ENCODE results near the gene ANGPTL5. TPM values are rescaled to one million over a fixed set of nuclear protein-coding genes. Genes with fewer than 3 reads are reported as not detected.

Gene ANGPTL5
- total RNA-seq, 1 experiment from 2014 or later, result not detected

DNA sequence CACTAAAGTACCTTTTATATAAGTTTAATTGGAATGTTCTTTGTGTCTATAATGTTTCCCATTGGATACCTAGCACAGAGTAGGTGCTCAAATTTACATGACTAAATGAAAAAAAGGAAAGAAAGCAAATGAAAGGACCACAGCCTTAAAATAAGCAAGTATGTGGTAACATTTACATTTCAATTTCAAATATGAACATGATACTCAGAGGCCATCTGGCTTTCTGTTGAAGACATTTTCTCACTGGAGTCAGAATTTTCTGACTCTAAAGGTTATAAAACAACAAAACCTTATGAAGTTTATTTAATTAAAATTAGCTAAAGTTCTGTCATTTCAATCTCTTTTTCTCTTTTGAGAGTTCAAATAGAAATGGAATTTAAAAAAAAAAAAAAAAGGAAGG is 904 bp upstream of the ANGPTL5 start:
- BruUV-seq (replicated peaks), result no TSS peak
- intact Hi-C loops (cut with micrococcal nuclease; ENCODE audit: unreplicated experiment), result no loop called here
- CTCF ChIA-PET, result no interaction called here

GRCh38 chr11:101915791-101916291 is 481 bp downstream of the ANGPTL5 start:
- Histone ChIP-seq H3K27me3 (replicated peaks; ENCODE audit: insufficient read depth, low read depth, low read length, poor library complexity) (no peaks in the 10 kb centered on the region), H3K4me1 (ENCODE audit: insufficient read depth, low read length, poor library complexity, severe bottlenecking) (peaks cover 18% of the 10 kb centered on the region), H3K9me3 (ENCODE audit: low read depth, low read length, poor library complexity, severe bottlenecking) (no peaks in the 10 kb centered on the region), H3K36me3 (ENCODE audit: insufficient read depth, low read length, poor library complexity, severe bottlenecking) (no peaks in the 10 kb centered on the region), H3K4me3 (ENCODE audit: low read depth, low read length, poor library complexity, severe bottlenecking) (peak overlapping the region; percentile 82), H3K27ac (ENCODE audit: low read depth, low read length, poor library complexity, severe bottlenecking) (no peak overlapping the region)
- DNase-seq (ENCODE audit: low spot score), result peak; percentile 41
- no TSS peak for BruUV-seq (replicated peaks)
- intact Hi-C loops (cut with micrococcal nuclease; ENCODE audit: unreplicated experiment), result no loop called here
- CTCF ChIA-PET, result no interaction called here
- TF ChIP-seq EZH2 (IDR thresholded peaks at IDR 0.05; ENCODE audit: borderline replicate concordance, low read depth, low read length, poor library complexity, severe bottlenecking), result no peak
- TF ChIP-seq, protein P1, sequence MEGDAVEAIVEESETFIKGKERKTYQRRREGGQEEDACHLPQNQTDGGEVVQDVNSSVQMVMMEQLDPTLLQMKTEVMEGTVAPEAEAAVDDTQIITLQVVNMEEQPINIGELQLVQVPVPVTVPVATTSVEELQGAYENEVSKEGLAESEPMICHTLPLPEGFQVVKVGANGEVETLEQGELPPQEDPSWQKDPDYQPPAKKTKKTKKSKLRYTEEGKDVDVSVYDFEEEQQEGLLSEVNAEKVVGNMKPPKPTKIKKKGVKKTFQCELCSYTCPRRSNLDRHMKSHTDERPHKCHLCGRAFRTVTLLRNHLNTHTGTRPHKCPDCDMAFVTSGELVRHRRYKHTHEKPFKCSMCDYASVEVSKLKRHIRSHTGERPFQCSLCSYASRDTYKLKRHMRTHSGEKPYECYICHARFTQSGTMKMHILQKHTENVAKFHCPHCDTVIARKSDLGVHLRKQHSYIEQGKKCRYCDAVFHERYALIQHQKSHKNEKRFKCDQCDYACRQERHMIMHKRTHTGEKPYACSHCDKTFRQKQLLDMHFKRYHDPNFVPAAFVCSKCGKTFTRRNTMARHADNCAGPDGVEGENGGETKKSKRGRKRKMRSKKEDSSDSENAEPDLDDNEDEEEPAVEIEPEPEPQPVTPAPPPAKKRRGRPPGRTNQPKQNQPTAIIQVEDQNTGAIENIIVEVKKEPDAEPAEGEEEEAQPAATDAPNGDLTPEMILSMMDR (conservative IDR thresholded peaks at IDR 0.05; ENCODE audit: low read depth, low read length), result no peak
- POLR2A ChIA-PET (ENCODE audit: low non-redundant PET), result no interaction called here

More for the DNA sequence above, 904 bp upstream of the ANGPTL5 start:
- POLR2A ChIA-PET (ENCODE audit: low non-redundant PET), result no interaction called here
- Histone ChIP-seq H3K36me3 (ENCODE audit: insufficient read depth, low read length, poor library complexity, severe bottlenecking) (no peaks in the 10 kb centered on the region), H3K27me3 (replicated peaks; ENCODE audit: insufficient read depth, low read depth, low read length, poor library complexity) (no peaks in the 10 kb centered on the region), H3K4me3 (ENCODE audit: low read depth, low read length, poor library complexity, severe bottlenecking) (no peak overlapping the region), H3K4me1 (ENCODE audit: insufficient read depth, low read length, poor library complexity, severe bottlenecking) (peaks cover 18% of the 10 kb centered on the region), H3K9me3 (ENCODE audit: low read depth, low read length, poor library complexity, severe bottlenecking) (no peaks in the 10 kb centered on the region), H3K27ac (ENCODE audit: low read depth, low read length, poor library complexity, severe bottlenecking) (no peak overlapping the region)
- no peak for TF ChIP-seq EZH2 (IDR thresholded peaks at IDR 0.05; ENCODE audit: borderline replicate concordance, low read depth, low read length, poor library complexity, severe bottlenecking)
- TF ChIP-seq, protein P1 (conservative IDR thresholded peaks at IDR 0.05; ENCODE audit: low read depth, low read length), result no peak
- no peak for DNase-seq (ENCODE audit: low spot score)

GRCh38 chr11:101914738-101915426 is 1.4 kb downstream of the ANGPTL5 start, which contains the start of gene CEP126:
Gene CEP126 (plus strand): TSS chr11:101915010. CDS start chr11:101915285, 275 bp downstream.
- Histone ChIP-seq H3K4me1 (ENCODE audit: insufficient read depth, low read length, poor library complexity, severe bottlenecking) (peaks cover 18% of the 10 kb centered on the region), H3K36me3 (ENCODE audit: insufficient read depth, low read length, poor library complexity, severe bottlenecking) (no peaks in the 10 kb centered on the region), H3K27ac (ENCODE audit: low read depth, low read length, poor library complexity, severe bottlenecking) (peak within 1 kb of the TSS; percentile 53), H3K27me3 (replicated peaks; ENCODE audit: insufficient read depth, low read depth, low read length, poor library complexity) (no peaks in the 10 kb centered on the region), H3K9me3 (ENCODE audit: low read depth, low read length, poor library complexity, severe bottlenecking) (no peaks in the 10 kb centered on the region), H3K4me3 (ENCODE audit: low read depth, low read length, poor library complexity, severe bottlenecking) (peak within 1 kb of the TSS; percentile 82)
- ChIA-PET CTCF (interaction anchor here (0.6 to 1.0 kb wide), 2 partner anchors 93 to 394 kb away, joined by 3 to 8 read pairs; no protein-coding TSS in a partner anchor), POLR2A (ENCODE audit: low non-redundant PET) (interaction anchor here (0.6 kb wide), 1 partner anchor 28 kb away, joined by 3 read pairs; no protein-coding TSS in a partner anchor)
- intact Hi-C loops (cut with micrococcal nuclease; ENCODE audit: unreplicated experiment), result no loop called here
- BruUV-seq (replicated peaks), result no TSS peak
- TF ChIP-seq EZH2 (IDR thresholded peaks at IDR 0.05; ENCODE audit: borderline replicate concordance, low read depth, low read length, poor library complexity, severe bottlenecking), result no peak
- TF ChIP-seq, protein P1 (conservative IDR thresholded peaks at IDR 0.05; ENCODE audit: low read depth, low read length), result peak; percentile 56
- DNase-seq (ENCODE audit: low spot score), result peak; percentile 97

All from A673 (cell line).